OCI-M2 (cell line): ENCODE data around the gene COX8C.

ENCODE experiments used
- DNase-seq: peaks from one replicate; lab custom pipeline; 2025; ENCODE audit not compliant: unreplicated experiment; lab: John Stamatoyannopoulos, UW

The COX8C gene, protein sequence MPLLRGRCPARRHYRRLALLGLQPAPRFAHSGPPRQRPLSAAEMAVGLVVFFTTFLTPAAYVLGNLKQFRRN

DNA sequence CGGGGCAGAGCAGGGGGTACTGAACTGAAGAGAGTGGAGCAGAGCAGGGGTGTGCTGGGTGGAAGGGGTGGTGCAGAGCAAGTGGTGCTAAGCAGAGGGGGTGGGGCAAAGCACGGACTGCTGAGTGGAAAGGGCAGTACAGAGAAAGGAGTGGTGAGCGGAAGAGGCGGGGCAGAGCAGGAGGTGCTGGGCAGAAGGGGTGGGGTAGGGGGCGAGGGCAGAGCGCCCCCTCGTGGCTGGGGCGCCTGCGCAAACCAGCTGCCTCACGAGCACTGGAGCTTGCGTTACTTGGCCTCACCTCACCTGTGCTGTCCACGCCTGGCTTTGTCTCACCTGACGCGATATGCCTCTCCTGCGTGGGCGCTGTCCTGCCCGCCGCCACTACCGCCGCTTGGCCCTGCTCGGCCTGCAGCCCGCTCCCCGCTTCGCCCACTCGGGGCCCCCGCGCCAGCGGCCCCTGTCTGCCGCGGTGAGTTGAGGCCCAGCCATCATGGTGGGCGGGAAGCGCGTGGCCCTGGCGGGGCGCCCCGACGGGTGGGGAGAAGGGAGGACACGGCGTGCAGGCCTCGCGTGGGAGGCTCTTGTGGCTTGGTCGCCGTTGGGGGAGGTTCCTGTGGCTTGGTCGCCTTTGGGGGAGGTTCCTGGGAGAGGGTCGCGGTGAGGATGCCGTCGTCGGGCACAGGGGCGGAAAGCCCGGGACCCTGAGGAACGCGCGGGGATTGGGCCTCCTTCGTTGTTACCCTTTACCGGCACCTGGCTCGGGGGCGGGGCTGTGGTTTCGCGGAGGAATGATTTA is at the start of gene COX8C:
COX8C (plus strand) TSS at position 257 of the 796 bp plus-strand sequence; CDS start at position 344, 87 bp downstream.
- no peak for DNase-seq

DNA sequence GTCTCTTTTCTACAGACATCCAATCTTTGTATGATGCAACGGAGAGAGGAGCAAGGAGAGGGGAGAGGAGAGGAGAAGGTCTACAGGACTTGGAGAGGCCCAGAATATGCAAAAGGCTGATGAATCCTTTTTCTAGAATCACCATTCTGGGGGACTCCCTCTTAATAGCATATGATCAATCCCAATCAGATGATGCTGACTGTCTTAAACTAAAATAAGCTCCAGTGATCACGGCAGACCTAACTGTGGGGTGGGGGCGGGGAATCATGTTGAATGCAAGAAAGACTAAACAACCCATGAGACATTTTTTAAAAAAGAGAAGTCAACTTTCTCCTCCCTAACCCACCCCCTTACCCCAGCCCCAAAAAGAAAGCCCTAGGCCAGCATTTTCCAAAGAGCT is 47.6 kb upstream of the COX8C start:
- DNase-seq = no peak

DNA sequence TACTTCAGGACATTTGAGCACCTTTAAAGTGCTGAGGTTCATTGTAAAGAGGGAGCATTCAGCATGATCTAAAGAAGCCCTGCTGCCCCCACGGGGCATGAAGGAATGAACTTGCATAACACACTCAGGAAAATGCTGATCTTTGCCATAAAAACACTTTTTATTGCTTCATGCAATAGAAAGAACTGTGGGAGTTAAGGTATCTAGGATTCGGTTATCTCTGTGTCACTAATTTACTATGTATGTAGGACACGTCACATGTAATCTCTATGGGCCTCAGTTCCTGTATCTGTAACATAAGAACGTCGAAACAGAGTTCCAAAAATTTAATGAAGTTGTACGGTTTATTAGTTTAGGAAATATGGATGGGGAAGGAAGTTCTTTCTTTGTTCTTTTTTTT is 47.1 kb upstream of the COX8C start:
- DNase-seq = no peak

GRCh38 chr14:93301821-93302447 is 45.0 kb upstream of the COX8C start:
- DNase-seq = no peak

- no peak for DNase-seq
These were observed 44.0 kb upstream of the COX8C start for GRCh38 chr14:93302688-93303581.

- no peak for DNase-seq
These were observed 43.3 kb upstream of the COX8C start for GRCh38 chr14:93303659-93304058.

DNA sequence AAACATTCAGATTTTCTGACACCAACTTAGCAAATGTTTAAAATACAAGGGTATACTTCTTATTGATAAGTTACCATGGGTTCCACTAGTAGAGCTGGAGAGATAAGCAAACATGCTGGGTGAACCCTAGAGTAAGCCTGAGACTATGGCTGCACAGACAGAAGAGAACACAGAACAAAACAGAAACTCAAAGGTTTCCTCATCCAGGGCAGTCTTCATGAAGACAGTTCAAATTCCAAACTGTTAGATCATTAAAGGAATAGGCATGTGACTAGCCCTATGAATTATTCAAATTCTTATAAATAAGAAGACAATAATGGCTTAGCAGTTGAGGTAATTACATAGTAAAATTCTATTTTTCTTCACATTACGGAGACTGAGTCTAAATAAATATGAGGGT is 42.2 kb upstream of the COX8C start:
- no peak for DNase-seq

DNA sequence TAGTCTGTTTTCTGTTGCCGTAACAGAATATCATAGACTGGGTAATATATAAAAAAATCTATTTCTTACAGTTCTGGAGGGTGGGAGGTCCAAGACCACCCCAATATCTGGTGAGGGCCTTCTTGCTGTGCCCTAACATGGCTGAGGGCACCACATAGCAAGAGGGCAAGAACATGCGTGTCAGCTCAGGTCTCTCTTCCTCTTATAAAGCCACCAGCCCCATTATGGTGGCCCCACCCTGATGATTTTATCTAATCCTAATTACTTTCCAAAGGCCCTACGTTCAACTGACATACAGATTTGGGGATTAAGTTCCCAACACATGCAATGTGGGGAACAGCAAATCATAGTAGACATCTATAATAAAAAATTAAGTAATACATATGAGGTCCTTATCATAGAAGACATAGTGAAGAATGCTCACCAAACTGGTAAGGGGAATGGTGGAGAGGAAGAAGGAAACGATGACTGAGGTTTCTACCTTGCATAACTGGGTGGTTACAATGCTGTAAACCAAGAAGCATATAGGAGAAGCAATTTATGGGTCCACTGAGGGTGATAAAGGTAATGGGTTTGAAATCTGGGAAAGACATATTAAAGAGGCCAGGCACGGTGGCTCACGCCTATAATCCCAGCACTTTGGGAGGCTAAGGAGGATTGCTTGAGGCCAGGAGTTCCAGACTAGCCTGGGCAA is 41.1 kb upstream of the COX8C start:
- DNase-seq = no peak

- DNase-seq = no peak
These were observed 40.2 kb upstream of the COX8C start for GRCh38 chr14:93306812-93307211.

DNA sequence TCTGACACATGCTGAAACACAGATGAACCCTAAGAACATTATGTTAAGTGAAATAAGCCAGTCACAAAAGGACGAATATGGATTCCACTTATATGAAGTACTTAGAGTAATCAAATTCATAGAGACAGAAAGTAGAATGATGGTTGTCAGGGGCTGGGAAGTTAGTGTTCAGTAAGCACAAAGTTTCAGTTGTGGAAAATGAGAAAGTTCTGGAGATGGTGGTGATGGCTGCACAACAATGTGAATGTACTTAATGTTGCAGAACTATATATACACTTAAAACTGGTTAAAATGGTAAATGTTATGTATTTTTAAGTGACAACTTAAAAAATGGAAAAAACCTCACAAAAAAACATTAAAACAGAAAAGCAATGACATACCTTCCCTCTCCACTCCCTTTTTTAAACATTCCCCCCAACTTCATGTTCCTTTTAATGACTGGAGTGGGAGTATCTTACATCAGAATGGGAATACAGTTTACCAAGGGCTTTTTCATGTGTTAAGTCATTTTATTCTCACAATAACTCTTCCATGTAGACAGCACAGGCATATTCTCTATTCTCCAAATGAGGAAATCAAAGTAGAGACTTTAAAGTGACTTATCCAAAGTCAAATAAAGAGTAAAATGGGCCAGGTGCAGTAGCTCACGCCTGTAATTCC is 38.2 kb upstream of the COX8C start:
- DNase-seq = no peak

DNA sequence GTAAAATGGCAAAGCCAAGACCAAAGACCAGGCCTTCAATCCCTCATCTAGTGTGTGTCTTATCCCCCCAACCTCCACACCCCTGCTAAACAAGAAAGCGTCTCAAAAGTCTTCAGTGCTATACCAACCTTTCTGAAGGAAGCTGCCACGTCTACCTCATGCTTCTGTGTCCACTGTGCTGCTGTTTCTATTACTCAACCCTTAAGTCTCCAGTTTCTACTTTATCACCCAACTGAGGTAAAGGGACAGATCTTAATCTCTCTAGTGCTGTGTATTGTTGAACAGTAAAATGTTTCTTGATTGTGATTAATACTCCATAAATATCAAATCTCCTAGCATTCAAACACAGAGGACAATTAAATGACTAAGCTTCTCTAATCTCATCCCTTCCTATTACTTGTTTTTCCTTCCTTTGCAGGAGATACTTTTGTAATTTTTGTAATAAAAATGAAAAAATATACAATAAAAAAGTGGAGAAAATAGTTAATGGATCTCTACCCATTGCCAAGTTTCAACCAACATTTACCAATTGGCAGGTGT is 37.5 kb upstream of the COX8C start:
- no peak for DNase-seq

DNA sequence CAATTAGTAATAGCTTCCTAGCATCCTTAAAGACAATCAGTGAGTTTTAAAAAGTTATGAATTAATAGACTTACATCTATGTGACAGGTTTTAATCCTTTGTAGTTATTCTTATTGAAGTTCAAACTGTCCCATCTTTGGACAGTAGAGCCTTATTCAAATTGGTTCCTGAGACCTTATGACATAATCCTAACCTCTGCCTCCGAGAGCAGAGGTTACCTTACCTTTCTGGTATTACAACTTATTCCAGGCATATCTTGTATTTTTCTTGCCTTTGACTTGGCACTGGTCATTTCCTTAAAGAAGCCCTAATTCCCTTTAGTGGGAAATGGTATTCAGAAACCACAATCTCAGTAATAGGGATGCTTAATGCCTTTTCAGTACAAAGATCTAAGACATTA is 35.9 kb upstream of the COX8C start:
- no peak for DNase-seq

- DNase-seq = no peak
These were observed 31.4 kb upstream of the COX8C start for GRCh38 chr14:93315575-93315974.

DNA sequence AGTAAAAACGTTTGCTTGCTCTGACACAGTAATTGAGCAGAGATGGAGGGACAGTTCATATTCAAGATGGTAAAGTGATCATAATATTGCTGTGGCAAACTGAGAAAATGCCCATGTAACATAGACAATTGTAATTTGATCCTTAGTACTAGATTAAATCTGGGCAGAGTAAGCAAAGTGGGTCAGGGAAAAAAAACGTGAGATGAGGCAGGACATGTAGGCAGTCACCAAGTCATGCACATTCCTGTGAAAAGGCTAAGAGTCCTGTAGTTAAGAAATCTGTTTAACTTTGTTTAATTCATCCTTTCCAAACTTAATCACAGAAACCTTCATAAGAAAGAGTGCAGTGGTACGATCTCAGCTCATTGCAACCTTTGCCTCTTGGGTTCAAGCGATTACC is 30.3 kb upstream of the COX8C start:
- DNase-seq = no peak

GRCh38 chr14:93317210-93317874 is 29.6 kb upstream of the COX8C start:
- DNase-seq = no peak

DNA sequence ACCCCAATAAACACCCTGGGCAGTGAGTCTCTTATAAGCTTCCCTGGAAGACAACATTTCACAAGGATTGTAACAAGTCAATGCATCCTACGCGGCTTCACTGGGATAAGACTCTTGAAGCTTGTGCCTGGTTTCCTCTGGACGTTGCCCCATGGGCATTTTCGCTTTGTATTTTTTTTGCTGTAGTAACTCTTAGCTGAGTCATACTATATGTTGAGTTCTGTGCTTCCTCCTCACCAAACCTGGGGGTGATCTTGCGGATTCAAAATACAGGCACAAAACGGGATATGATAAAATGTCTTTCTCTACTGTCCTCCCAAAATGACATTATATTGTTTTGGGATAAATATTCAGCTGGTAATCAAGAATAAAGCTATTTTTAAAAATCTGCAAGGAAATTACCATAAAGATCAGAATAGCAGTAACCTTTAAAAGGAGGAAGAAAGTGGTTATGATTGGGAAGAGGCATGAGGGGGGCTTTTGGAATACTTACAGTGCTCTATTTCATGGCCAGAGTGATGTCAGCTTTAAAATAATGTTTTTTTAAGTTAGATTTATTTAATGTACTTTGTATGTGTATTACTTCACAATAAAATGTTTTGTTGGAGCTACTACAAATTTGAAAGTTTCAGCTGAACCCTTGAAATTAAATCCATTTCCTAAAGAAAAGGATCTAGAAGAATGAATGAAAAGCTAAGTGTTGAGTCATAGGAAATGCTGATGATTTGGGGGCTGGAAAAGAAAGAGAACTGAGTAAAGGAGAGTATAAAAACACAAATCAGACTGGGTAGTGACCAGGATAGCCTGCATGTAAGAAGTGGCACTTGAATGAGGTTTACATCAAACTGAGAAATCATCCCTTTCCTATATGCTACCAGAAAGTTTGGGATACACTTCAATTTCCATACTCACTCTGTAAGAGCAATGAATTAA is 28.8 kb upstream of the COX8C start:
- no peak for DNase-seq

DNA sequence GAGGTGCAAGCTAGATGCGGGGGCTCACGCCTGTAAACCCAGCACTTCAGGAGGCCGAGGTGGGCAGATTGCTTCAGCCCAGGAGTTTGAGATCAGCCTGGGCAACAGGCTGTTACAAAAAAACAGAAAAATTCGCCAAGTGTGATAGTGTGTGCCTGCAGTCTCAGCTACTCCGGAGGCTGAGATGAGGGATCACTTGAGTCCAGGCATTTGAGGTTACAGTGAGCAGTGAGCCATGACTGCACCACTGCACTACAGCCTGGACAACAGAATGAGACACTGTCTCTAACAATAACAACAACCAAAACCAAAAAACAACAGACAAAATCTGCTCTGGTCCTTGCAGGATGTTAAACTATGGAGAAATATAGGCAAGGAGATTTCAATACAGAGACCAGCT is 28.1 kb upstream of the COX8C start:
- no peak for DNase-seq

GRCh38 chr14:93319494-93319893 is 27.5 kb upstream of the COX8C start:
- no peak for DNase-seq

GRCh38 chr14:93319958-93320357 is 27.0 kb upstream of the COX8C start:
- DNase-seq = no peak
